SK-N-SH treated with all-trans-retinoic acid at 6 μM for 48 hours (cell line): ENCODE measurements around the gene ATRNL1.

Experiments used
- CSRNP3 ChIP-seq: fragments of 250-450 bp; sonication (Bioruptor Pico); IDR thresholded peaks from 2 replicates; pipeline ENCODE4 v1.5.1; 2021; ENCODE audit warnings: mild to moderate bottlenecking, moderate library complexity
- ESRRG ChIP-seq: fragments of 250-450 bp; sonication (Bioruptor Pico); IDR thresholded peaks from 2 replicates; pipeline ENCODE4 v1.6.1; 2021; ENCODE audit warnings: mild to moderate bottlenecking
- ISL1 ChIP-seq: fragments of 250-450 bp; sonication (Bioruptor Pico); IDR thresholded peaks from 2 replicates; pipeline ENCODE4 v2.1.2; 2022; ENCODE audit warnings: mild to moderate bottlenecking, moderate library complexity
- PATZ1 ChIP-seq: fragments of 250-450 bp; sonication (Bioruptor Pico); IDR thresholded peaks from 2 replicates; pipeline ENCODE4 v1.8.0; 2020; ENCODE audit warnings: mild to moderate bottlenecking, moderate library complexity, borderline replicate concordance
- SNAI2 ChIP-seq: fragments of 250-450 bp; sonication (Bioruptor Pico); IDR thresholded peaks from 2 replicates; pipeline ENCODE4 v1.5.0; 2020; ENCODE audit warnings: mild to moderate bottlenecking, moderate library complexity
- TCF4 ChIP-seq: fragments of 250-450 bp; sonication (Bioruptor Pico); IDR thresholded peaks from 2 replicates; pipeline ENCODE4 v1.8.0; 2021; ENCODE audit warnings: mild to moderate bottlenecking, moderate library complexity, borderline replicate concordance
- TSHZ2 ChIP-seq: fragments of 250-450 bp; sonication (Bioruptor Pico); IDR thresholded peaks from 2 replicates; pipeline ENCODE4 v1.5.0; 2020; ENCODE audit warnings: mild to moderate bottlenecking, moderate library complexity
- ZFP30 ChIP-seq: fragments of 450-650 bp; formaldehyde crosslinking; IDR thresholded peaks from 2 replicates; pipeline ENCODE4 v1.5.0; 2022; ENCODE audit warnings: mild to moderate bottlenecking, moderate library complexity
- ZNF70 ChIP-seq: fragments of 450-650 bp; formaldehyde crosslinking; IDR thresholded peaks from 2 replicates; pipeline ENCODE4 v1.5.0; 2020; ENCODE audit warnings: mild to moderate bottlenecking, moderate library complexity
- ZNF8 ChIP-seq: fragments of 450-650 bp; formaldehyde crosslinking; IDR thresholded peaks from 2 replicates; pipeline ENCODE4 v1.5.0; 2020; ENCODE audit warnings: mild to moderate bottlenecking, moderate library complexity

GRCh38 chr10:115777646-115778045 is 684.5 kb downstream of the ATRNL1 start:
- TF ChIP-seq SNAI2: no peak
- no peak for TF ChIP-seq PATZ1 (CRISPR knock-in tag)
- TF ChIP-seq ZNF70 (CRISPR knock-in tag): no peak
- TF ChIP-seq CSRNP3 (CRISPR knock-in tag): no peak
- no peak for TF ChIP-seq ZNF8 (CRISPR knock-in tag)
- no peak for TF ChIP-seq ESRRG
- TF ChIP-seq ZFP30: no peak
- TF ChIP-seq ISL1: no peak
- no peak for TF ChIP-seq TSHZ2 (CRISPR knock-in tag)
- TF ChIP-seq TCF4 (CRISPR knock-in tag): no peak
